Endothelial cell of umbilical vein (primary cell): ENCODE measurements around the gene PALD1. TPM values are rescaled to one million over a fixed set of nuclear protein-coding genes. Genes with fewer than 3 reads are reported as not detected.

Experiments
- BruUV-seq: library from RNA; stranded (reverse); fragments of 400-500 nt; replicated peaks from 2 replicates; lab custom pipeline; 2021; lab: Mats Ljungman, UMichigan
- CTCF ChIA-PET: fragments of 300-600, 350-600 bp; sonication (Branson Sonifier 250); formaldehyde crosslinking; loops from one replicate; lab custom pipeline; 2021; ENCODE audit warnings: antibody characterized with exemption, inconsistent platforms; lab: Charles Lee
- POLR2A ChIA-PET: fragments of 300-600, 350-600 bp; sonication (Branson Sonifier 250); formaldehyde crosslinking; loops from one replicate; lab custom pipeline; 2021; ENCODE audit warnings: antibody characterized with exemption, inconsistent platforms; lab: Charles Lee
- DNase-seq: peaks from one replicate; pipeline ENCODE4 v3.0.0-alpha.2; 2011; ENCODE audit warnings: low read depth, low spot score
- FAIRE-seq: peaks from 2 replicates; lab custom pipeline; 2011; peaks lifted over from hg19 to GRCh38; lab: Jason Lieb, UNC
- H2AFZ ChIP-seq: 2 replicates; pipeline ENCODE4 v1.6.0; 2012; ENCODE audit warnings: low read depth, low read length, control low read depth, inconsistent platforms
- H3K27ac ChIP-seq: 2 replicates; pipeline ENCODE4 v1.5.1; 2011; ENCODE audit warnings: low read depth, mild to moderate bottlenecking, control low read depth, low read length, moderate library complexity; ENCODE audit not compliant: insufficient read depth
- H3K27me3 ChIP-seq, 2 experiments: 2 replicates each; pipeline versions ENCODE4 v1.6.0 to v1.6.1; 2011; ENCODE audit warnings: low read length in 2 of 2, mixed read lengths in 1 of 2; ENCODE audit not compliant: control insufficient read depth in 2 of 2, insufficient read depth in 2 of 2
- H3K36me3 ChIP-seq, 2 experiments: 2 replicates in 1 of 2; 3 replicates in 1 of 2; pipeline ENCODE4 v1.5.1; 2011; ENCODE audit warnings: low read length in 2 of 2, mild to moderate bottlenecking in 1 of 2, moderate library complexity in 1 of 2; ENCODE audit not compliant: control insufficient read depth in 2 of 2, insufficient read depth in 2 of 2; ENCODE audit errors: extremely low read depth in 1 of 2
- H3K4me1 ChIP-seq: 3 replicates; pipeline ENCODE4 v1.5.1; 2011; ENCODE audit warnings: mild to moderate bottlenecking, low read length; ENCODE audit not compliant: control insufficient read depth, insufficient read depth; ENCODE audit errors: extremely low read depth
- H3K4me2 ChIP-seq: 2 replicates; pipeline ENCODE4 v1.6.1; 2011; ENCODE audit warnings: low read length, control low read depth, mixed read lengths; ENCODE audit not compliant: insufficient read depth
- H3K4me3 ChIP-seq, 3 experiments: fragments of 200-600 bp in 1 of 3; sonication (generic), shearing (Covaris generic) in 1 of 3; replicated peaks in 1 of 3; 2 replicates each; pipeline ENCODE4 v1.5.1; 2011 to 2016; ENCODE audit warnings: control low read depth in 3 of 3, low read length in 3 of 3, mild to moderate bottlenecking in 2 of 3, inconsistent platforms in 1 of 3, low read depth in 1 of 3, moderate library complexity in 1 of 3; ENCODE audit not compliant: insufficient read depth in 1 of 3
- H3K79me2 ChIP-seq: 2 replicates; pipeline ENCODE4 v1.6.0; 2012; ENCODE audit warnings: low read length, inconsistent platforms; ENCODE audit not compliant: control insufficient read depth, insufficient read depth
- H3K9ac ChIP-seq: replicated peaks from 2 replicates; pipeline ENCODE3; 2011; ENCODE audit warnings: low read length, control low read depth; ENCODE audit not compliant: insufficient read depth; ENCODE audit errors: extremely low read depth
- H3K9me1 ChIP-seq: replicated peaks from 3 replicates; pipeline ENCODE4 v1.6.0; 2011; ENCODE audit warnings: mild to moderate bottlenecking, low read length; ENCODE audit not compliant: control insufficient read depth, insufficient read depth; ENCODE audit errors: extremely low read depth
- H3K9me3 ChIP-seq: replicated peaks from 2 replicates; pipeline ENCODE4 v1.5.1; 2012; ENCODE audit warnings: low read length, inconsistent platforms; ENCODE audit not compliant: control insufficient read depth, insufficient read depth
- H4K20me1 ChIP-seq: replicated peaks from 2 replicates; pipeline ENCODE3; 2011; ENCODE audit warnings: mild to moderate bottlenecking, low read length; ENCODE audit not compliant: control insufficient read depth, insufficient read depth; ENCODE audit errors: extremely low read depth
- CTCF ChIP-seq, 2 donors: IDR thresholded peaks; 1 replicate in 1 of 2; 2 replicates in 1 of 2; pipeline ENCODE4 v1.5.1; 2011; ENCODE audit warnings: low read length in 2 of 2, mild to moderate bottlenecking in 2 of 2, moderate library complexity in 2 of 2, control low read depth in 1 of 2, inconsistent platforms in 1 of 2, low read depth in 1 of 2; ENCODE audit not compliant: insufficient read depth in 1 of 2; ENCODE audit errors: extremely low read depth in 1 of 2
- EZH2 ChIP-seq: IDR thresholded peaks from 2 replicates; pipeline ENCODE4 v1.6.1; 2012; ENCODE audit warnings: borderline replicate concordance, low read depth, mild to moderate bottlenecking, moderate library complexity, low read length, inconsistent platforms; ENCODE audit not compliant: severe bottlenecking
- FOS ChIP-seq: IDR thresholded peaks from 2 replicates; pipeline ENCODE4 v1.6.1; 2011; ENCODE audit warnings: mild to moderate bottlenecking, low read length, moderate library complexity, borderline replicate concordance; ENCODE audit not compliant: insufficient read depth
- GATA2 ChIP-seq: IDR thresholded peaks from 2 replicates; pipeline ENCODE4 v1.7.0; 2011; ENCODE audit warnings: low read depth, mild to moderate bottlenecking, moderate library complexity, mixed read lengths, low read length; ENCODE audit not compliant: insufficient read length, insufficient read depth
- JUN ChIP-seq: IDR thresholded peaks from 2 replicates; pipeline ENCODE4 v1.6.1; 2011; ENCODE audit warnings: borderline replicate concordance, low read depth; ENCODE audit not compliant: insufficient read length, insufficient read depth
- MAX ChIP-seq: IDR thresholded peaks from 2 replicates; pipeline ENCODE4 v1.6.1; 2011; ENCODE audit not compliant: insufficient read depth, insufficient read length
- MYC ChIP-seq: IDR thresholded peaks from one replicate; pipeline ENCODE4 v1.6.1; 2011; ENCODE audit warnings: mild to moderate bottlenecking, low read depth, low read length
- POLR2A ChIP-seq: IDR thresholded peaks from 2 replicates; pipeline ENCODE4 v1.6.1; 2012; ENCODE audit warnings: low read depth, mild to moderate bottlenecking, control low read depth, low read length
- POLR2AphosphoS5 ChIP-seq: IDR thresholded peaks from 2 replicates; pipeline ENCODE4 v1.6.1; 2012; ENCODE audit warnings: low read depth, mild to moderate bottlenecking, control low read depth, low read length, moderate library complexity; ENCODE audit not compliant: insufficient read depth
- dilution Hi-C: fragments of 300-500 bp; cut with MboI; formaldehyde crosslinking; loops from one replicate; pipeline ENCODE4 v1.15.0; 2019; ENCODE audit warnings: low sequenced_read_pairs; ENCODE audit not compliant: extremely low pct_ligation_motif_present
- intact Hi-C: fragments of 100-400 bp; cut with micrococcal nuclease; formaldehyde crosslinking; loops from one replicate; pipeline ENCODE4 v1.10.0; 2022
- polyA plus RNA-seq, 4 experiments: library from polyadenylated mRNA; depleted of rRNA in 3 of 4; stranded (reverse) in 3 of 4; unstranded in 1 of 4; fragments of >200 nt; gene quantifications; 2 replicates each; pipeline versions ENCODE4 v1.2.1 to v1.2.3, GENCODE V29; 2011 to 2012; ENCODE audit warnings: missing spikeins in 1 of 4
- total RNA-seq: library from RNA; stranded (reverse); gene quantifications from 2 replicates; pipeline ENCODE4 v1.2.3, GENCODE V29; 2021

PALD1 gene
- total and polyA plus RNA-seq, 2 donors (not counting 3 experiments of a cell fraction or from before 2014, with no cell fraction given), result 16.6 to 73.3 TPM

- peaks cover 2 to 6% of the 10 kb centered on the region in 2 experiments for H3K36me3 ChIP-seq
- POLR2A ChIA-PET, result no interaction called here
Observed at GRCh38 chr10:70535001-70535400, 56.4 kb downstream of the PALD1 start.

More at GRCh38 chr10:70535001-70535400, 56.4 kb downstream of the PALD1 start:
- no peak for FAIRE-seq
- peaks cover 3% of the 10 kb centered on the region for H3K4me1 ChIP-seq
- no peak overlapping the region for H3K4me2 ChIP-seq
- TF ChIP-seq FOS (no peak), POLR2AphosphoS5 (no peak), POLR2A (no peak), GATA2 (no peak), MYC (no peak), JUN (no peak), EZH2 (no peak), MAX (no peak), CTCF (IDR thresholded peaks at IDR 0.05; ENCODE audit: extremely low read depth in 1 of 2, insufficient read depth in 1 of 2, low read depth in 1 of 2, low read length in 2 of 2) (no peak)
- no peak for DNase-seq
- H2AFZ ChIP-seq, result no peak overlapping the region
- no peaks in the 10 kb centered on the region for H3K9me3 ChIP-seq
- H3K9me1 ChIP-seq, result no peaks in the 10 kb centered on the region
- no peak overlapping the region for H3K4me3 ChIP-seq
- dilution Hi-C loops (no loop called here), intact Hi-C loops (no loop called here)
- H3K27ac ChIP-seq, result no peak overlapping the region
- H3K9ac ChIP-seq, result no peak overlapping the region
- H3K27me3 ChIP-seq, result no peaks in the 10 kb centered on the region
- no peaks in the 10 kb centered on the region for H3K79me2 ChIP-seq
- H4K20me1 ChIP-seq, result no peaks in the 10 kb centered on the region
- CTCF ChIA-PET, result interaction anchor here (12.4 kb wide), 1 partner anchor 74 kb away, joined by 196 read pairs; no protein-coding TSS in a partner anchor
- no TSS peak for BruUV-seq
